Sciatic nerve (tissue), 2 donors: ENCODE data around the gene ZNF385B. TPM values are rescaled to one million over a fixed set of nuclear protein-coding genes. Genes with fewer than 3 reads are reported as not detected.

Experiments used
- ATAC-seq: fragments of 200-7000 bp; cut with Tn5 transposase; one replicate; pipeline ENCODE4 v1.9.1; 2020; ENCODE audit warnings: mild to moderate bottlenecking, moderate library complexity
- DNase-seq: peaks from one replicate; pipeline ENCODE4 v3.0.0-alpha.2; 2020; ENCODE audit warnings: low spot score
- intact Hi-C: fragments of 100-400 bp; cut with DNase I; formaldehyde crosslinking; loops from one replicate; pipeline ENCODE4 v1.14.2; 2022
- total RNA-seq: library from RNA; stranded (reverse); fragmentation: NEBNext Ultra II Directional; extraction: Animal tissue kit (Norgen Biotek cat#: 25700); gene quantifications from one replicate; pipeline ENCODE4 v1.2.1, GENCODE V29; 2021
- donor health status: DM: no; HTN: no; CAD: no.
- donor health status: DM: no; HTN: no; CAD: no.

Gene ZNF385B
- total RNA-seq, 1 donor from 2014 or later, result 5.3 TPM

GRCh38 chr2:179772346-179772745 lies 89.1 kb downstream of the ZNF385B start:
- no peak for ATAC-seq
- no peak for DNase-seq
- intact Hi-C loops, result loop anchor here (10.0 kb wide), 1 partner anchor 1238 kb away; no protein-coding TSS in a partner anchor

DNA sequence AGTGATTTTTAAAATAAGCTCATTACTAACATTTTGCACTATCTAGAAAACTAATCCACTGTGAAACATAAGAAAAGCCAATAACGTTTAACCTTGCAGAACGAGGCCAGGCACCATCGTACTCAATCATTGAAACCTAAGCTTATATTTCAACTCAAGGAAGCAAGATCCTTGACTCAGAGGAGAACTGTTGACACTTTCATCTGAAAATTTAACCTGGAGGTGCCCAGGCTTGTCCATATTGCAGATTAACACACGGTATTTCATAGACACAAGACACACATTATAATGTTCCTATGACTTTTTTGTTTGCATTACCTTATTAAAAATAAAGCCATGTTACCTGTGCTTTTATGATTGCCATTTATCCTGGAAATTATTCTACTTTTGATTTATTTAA lies 89.6 kb downstream of the ZNF385B start:
- no peak for DNase-seq
- ATAC-seq, result no peak
- intact Hi-C loops, result loop anchor here (10.0 kb wide), 1 partner anchor 1237 kb away; no protein-coding TSS in a partner anchor

GRCh38 chr2:179770029-179770428 lies 91.4 kb downstream of the ZNF385B start:
- ATAC-seq (no peak), DNase-seq (no peak)
- intact Hi-C loops, result loop anchor here (10.0 kb wide), 1 partner anchor 1235 kb away; no protein-coding TSS in a partner anchor

DNA sequence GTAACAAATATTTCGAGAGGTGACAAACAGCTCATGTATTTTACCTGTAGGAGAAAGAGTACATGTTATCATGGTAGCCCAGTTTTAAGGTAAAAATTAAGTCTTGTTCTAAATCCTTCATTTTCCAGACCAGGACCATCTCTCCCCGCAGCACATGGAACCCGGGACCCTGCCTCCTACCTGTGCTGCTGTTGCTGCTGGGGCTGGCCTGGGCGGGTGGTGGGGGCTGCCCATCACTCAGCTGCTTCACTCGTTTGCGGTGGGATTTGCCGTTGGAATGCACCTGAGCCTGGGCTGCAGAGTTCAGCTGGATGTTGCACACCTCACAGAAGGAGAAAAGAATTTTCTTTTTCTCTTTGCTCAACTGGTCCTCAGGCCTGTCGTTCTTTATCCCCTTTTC lies 92.1 kb downstream of the ZNF385B start:
- intact Hi-C loops, result no loop called here
- no peak for ATAC-seq
- DNase-seq, result no peak

GRCh38 chr2:179768765-179769164 lies 92.6 kb downstream of the ZNF385B start:
- ATAC-seq (no peak), DNase-seq (no peak)
- intact Hi-C loops, result no loop called here

- DNase-seq (no peak), ATAC-seq (no peak)
- intact Hi-C loops, result no loop called here
These were observed 95.7 kb downstream of the ZNF385B start for GRCh38 chr2:179765666-179766065.

GRCh38 chr2:179764710-179765109 lies 96.7 kb downstream of the ZNF385B start:
- no peak for DNase-seq
- intact Hi-C loops, result no loop called here
- ATAC-seq, result no peak

- intact Hi-C loops, result no loop called here
- ATAC-seq, result no peak
- DNase-seq, result no peak
These were observed 102.8 kb downstream of the ZNF385B start for GRCh38 chr2:179758636-179759035.

GRCh38 chr2:179751163-179751809 lies 110.1 kb downstream of the ZNF385B start:
- DNase-seq (no peak), ATAC-seq (peak; percentile 38)
- intact Hi-C loops, result no loop called here

GRCh38 chr2:179749210-179749609 lies 112.2 kb downstream of the ZNF385B start:
- ATAC-seq (no peak), DNase-seq (no peak)
- intact Hi-C loops, result no loop called here

DNA sequence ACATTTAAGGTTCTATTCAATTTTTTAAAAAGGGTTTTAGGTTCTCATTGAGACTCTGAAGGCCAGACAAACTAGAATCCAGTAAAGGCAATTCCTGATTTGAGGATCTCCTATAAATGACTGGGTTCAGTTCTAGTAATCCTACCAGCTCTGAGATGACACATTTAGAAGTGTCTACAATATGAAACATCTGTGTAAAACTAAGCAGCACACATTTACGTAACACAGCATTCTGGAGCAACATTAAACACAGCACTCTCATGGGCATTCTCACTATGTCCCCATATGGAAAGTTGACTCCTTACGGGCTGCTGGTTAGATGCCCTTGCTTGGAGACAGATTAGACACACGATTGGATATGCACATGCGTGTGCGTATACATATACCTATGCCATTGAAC lies 114.4 kb downstream of the ZNF385B start:
- ATAC-seq (no peak), DNase-seq (no peak)
- intact Hi-C loops, result no loop called here

GRCh38 chr2:179745635-179746256 lies 115.7 kb downstream of the ZNF385B start:
- DNase-seq (no peak), ATAC-seq (no peak)
- intact Hi-C loops, result no loop called here

- no peak for ATAC-seq
- DNase-seq, result no peak
- intact Hi-C loops, result no loop called here
These were observed 117.0 kb downstream of the ZNF385B start for GRCh38 chr2:179744401-179744800.

DNA sequence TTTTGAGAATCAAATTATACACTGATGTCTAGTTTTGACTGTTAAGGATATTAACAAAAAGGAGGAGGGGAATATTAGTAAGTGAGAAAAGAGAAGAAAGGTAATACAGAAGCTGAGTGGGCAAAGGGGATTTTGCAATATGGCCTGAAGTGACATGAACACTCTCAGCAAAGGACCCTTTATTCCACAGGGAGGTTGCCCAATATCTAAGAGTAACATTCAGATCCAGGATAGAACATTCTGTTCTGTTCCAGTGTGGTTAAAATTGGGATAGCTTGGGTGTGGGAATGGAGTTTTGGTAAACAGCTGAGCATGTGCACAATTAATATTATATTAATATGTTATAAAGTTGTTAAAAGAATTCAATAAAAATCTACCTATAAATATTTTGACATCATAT lies 120.1 kb downstream of the ZNF385B start:
- DNase-seq, result no peak
- peak; percentile 83 for ATAC-seq
- intact Hi-C loops, result no loop called here

DNA sequence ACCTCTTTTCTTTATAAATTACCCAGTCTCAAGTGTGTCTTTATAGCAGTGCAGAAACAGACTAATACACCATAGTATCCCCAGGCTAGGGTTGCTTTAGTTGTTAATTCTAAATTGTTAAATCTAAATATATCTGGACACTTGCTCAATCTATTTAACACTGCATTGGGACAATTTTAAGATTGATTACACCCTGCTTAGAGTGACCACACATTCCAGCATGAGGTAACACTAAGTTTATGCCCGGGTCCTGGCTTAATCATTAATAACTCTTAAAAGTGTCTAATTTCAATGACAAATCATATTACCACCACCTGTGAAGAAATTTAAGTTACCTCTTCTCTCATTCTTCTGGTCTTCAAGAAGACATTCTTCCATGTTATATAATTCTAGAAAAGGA lies 131.4 kb downstream of the ZNF385B start:
- intact Hi-C loops, result no loop called here
- DNase-seq, result no peak
- no peak for ATAC-seq

DNA sequence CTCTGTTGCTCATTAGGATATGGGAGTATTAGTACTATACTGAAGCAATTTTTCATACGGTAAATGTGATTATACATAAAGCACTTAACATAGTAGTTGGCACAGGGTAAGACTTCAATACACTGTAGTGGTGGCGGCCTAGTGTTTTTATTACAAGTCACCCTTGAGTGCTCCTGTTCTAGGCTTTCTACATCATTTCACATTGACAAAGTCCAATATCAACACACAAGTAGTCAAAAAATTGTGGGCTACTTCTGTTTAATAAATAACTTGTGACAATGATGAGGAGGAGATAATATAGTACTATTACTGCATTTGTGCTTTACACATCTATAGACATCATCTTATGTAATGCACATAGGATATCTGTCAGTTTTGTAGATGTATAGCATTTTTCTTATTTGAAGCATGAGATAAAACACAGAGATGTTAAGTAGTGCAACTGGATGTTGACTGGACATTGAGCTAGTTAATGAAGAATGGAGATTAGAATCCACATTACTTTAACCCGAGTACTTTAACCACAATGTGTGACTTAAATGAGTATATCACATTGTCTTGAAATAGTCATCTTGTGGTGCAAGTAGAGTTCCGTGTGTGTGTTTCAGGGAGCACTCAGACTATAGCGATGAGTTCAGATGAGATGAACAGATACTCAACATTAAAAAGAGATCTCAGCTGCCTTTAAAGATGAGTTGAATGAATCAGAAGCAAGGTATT lies 134.8 kb downstream of the ZNF385B start:
- intact Hi-C loops, result no loop called here
- no peak for ATAC-seq
- DNase-seq, result no peak

- ATAC-seq (no peak), DNase-seq (no peak)
- intact Hi-C loops, result no loop called here
These were observed 137.0 kb downstream of the ZNF385B start for GRCh38 chr2:179724403-179724802.

DNA sequence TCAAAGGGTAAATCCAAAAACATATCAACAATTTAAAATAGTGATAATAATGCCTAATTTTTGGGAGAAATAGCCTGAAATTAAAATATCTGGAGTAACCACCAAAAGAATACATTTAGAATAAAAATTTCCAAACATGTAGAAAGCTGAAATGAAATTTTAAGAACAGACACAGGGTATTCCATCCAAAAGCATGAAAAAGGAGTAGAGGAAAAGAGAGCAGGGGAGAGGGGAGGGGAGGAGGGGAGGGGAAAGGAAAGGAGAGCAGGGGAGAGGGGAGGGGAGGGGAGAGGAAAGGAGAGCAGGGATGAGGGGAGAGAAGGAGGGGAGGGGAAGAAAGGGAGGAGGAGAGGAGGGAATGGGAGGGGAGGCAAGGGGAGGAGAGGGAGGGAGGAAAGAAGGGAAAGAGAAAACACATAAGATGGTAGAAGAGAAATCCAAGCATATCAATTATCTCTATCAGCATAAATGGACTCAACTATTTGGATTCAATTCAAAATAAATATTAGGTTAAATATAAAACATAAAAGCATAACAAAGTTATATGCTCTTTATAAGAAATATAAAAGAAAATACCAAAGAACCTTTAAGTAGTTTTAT lies 141.1 kb downstream of the ZNF385B start:
- intact Hi-C loops, result no loop called here
- ATAC-seq, result no peak
- DNase-seq, result no peak

DNA sequence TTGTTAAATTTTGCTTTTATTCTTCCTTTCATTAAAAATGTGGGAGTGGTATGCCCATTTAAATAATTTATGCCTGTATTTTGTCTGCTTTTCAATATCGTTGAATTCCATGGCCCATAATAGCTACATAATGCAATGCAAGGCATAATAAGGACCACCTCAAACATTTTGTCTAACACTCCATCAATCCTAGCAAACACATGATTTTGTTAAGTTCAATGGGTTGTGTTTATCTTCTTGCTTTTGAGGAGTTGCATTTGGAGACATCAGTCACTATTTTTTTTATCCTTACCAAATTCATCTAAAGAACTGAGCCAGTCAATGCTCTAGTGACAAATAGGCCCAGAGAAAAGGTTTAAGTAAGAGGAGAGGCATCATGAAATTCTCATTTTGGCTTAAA lies 145.5 kb downstream of the ZNF385B start:
- no peak for ATAC-seq
- no peak for DNase-seq
- intact Hi-C loops, result no loop called here

DNA sequence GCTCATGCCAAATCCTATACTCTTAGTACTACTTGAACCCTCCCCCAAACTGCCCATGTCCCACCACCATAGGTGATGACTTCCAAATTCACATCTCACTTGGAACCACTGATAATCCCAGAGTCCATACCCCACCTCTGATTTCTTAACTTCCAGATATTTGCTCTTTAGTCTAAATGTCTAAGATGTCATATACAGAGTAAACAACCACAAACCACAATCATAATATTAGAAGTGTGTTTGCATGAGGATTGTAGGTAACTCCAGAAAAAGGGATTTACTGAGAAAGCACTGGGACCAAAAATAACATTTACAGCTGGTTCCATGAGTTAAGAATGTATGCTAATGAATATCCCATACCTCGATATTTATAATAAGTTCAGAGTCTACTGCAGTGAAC lies 146.2 kb downstream of the ZNF385B start:
- no peak for DNase-seq

More for the DNA sequence above, 146.2 kb downstream of the ZNF385B start:
- ATAC-seq, result no peak
- intact Hi-C loops, result no loop called here
